AG04449 (cell line): ENCODE results near the gene CACNG7.
A peak's percentile ranks its signal among the peaks of the same experiment; 100 is the strongest.

Experiments used
- CTCF ChIA-PET: fragments of 350-600 bp; formaldehyde crosslinking; extraction: SDS; loops from one replicate; lab custom pipeline; 2021; ENCODE audit warnings: antibody characterized with exemption; lab: Yijun Ruan, JAX
- POLR2A ChIA-PET: fragments of 400-600, 350-600 bp; formaldehyde crosslinking; extraction: SDS; loops from one replicate; lab custom pipeline; 2020; ENCODE audit warnings: antibody characterized with exemption, inconsistent platforms; lab: Yijun Ruan, JAX
- DNase-seq: peaks from one replicate; pipeline ENCODE4 v3.0.0-alpha.2; 2010; ENCODE audit warnings: low read depth, low spot score
- H3K4me3 ChIP-seq: 2 replicates; pipeline ENCODE4 v1.5.1; 2011; ENCODE audit warnings: low read depth, mild to moderate bottlenecking, control low read depth, low read length
- TF ChIP-seq, protein P1 (sequence below): IDR thresholded peaks from one replicate; pipeline ENCODE4 v1.5.1; 2011; ENCODE audit warnings: mild to moderate bottlenecking, moderate library complexity, low read length, control low read depth, inconsistent platforms; ENCODE audit not compliant: insufficient read depth; ENCODE audit errors: missing control alignments

Gene CACNG7

GRCh38 chr19:53978975-53979801, 70.1 kb downstream of the CACNG7 start:
- TF ChIP-seq, protein P1, sequence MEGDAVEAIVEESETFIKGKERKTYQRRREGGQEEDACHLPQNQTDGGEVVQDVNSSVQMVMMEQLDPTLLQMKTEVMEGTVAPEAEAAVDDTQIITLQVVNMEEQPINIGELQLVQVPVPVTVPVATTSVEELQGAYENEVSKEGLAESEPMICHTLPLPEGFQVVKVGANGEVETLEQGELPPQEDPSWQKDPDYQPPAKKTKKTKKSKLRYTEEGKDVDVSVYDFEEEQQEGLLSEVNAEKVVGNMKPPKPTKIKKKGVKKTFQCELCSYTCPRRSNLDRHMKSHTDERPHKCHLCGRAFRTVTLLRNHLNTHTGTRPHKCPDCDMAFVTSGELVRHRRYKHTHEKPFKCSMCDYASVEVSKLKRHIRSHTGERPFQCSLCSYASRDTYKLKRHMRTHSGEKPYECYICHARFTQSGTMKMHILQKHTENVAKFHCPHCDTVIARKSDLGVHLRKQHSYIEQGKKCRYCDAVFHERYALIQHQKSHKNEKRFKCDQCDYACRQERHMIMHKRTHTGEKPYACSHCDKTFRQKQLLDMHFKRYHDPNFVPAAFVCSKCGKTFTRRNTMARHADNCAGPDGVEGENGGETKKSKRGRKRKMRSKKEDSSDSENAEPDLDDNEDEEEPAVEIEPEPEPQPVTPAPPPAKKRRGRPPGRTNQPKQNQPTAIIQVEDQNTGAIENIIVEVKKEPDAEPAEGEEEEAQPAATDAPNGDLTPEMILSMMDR, result no peak
- peak overlapping the region; percentile 46; the same call in 1 of the 2 replicates for H3K4me3 ChIP-seq
- DNase-seq, result no peak
- POLR2A ChIA-PET, result no interaction called here
- CTCF ChIA-PET, result no interaction called here

DNA sequence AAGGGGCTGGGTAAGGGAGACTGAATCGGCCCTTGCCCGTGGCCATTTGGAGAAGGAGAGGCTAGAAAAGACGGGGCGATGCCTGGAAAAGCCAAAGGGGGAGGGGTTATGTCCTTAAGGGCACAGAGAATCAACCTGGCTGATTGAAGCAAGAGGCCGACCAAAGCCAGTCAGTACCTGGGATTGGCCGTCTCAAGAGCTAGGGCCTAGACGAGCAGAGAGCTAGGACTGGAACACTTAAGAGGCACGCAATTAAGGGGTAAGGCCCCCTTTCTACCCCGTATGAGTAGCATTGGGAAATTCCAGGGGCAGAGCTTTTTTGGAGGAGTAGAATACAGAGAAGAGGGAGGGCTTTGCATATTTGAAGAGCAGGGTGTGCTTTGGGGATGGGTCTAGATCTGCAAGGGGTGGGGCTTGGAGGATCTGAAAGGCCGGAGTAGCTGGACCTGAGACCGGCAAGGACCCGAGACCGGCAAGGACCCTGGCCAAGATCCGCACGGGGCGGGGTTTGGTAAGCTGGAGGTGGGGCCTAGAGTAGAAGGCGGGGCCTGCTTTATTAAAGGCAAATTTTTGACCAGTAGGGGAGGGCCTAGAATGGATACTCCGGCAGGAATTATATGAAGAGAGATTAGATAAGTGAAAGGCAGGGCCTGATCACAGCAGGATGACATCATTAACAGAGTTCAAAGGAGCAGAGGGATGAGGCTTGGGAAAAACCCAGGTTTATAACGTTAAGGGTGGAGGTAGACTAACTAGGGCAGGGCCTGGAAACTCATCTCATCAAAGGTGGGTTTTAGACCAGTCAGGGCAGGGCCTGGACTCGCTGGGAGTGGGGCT, 71.7 kb downstream of the CACNG7 start:
- CTCF ChIA-PET, result interaction anchor here (0.9 to 1.1 kb wide), 2 partner anchors 44 to 49 kb away, joined by 3 to 4 read pairs; no protein-coding TSS in a partner anchor
- POLR2A ChIA-PET, result no interaction called here
- no peak for DNase-seq
- TF ChIP-seq, protein P1, result no peak
- H3K4me3 ChIP-seq, result peak overlapping the region; percentile 12; the same call in 1 of the 2 replicates

GRCh38 chr19:53981376-53981951, 72.4 kb downstream of the CACNG7 start:
- POLR2A ChIA-PET, result no interaction called here
- DNase-seq, result no peak

GRCh38 chr19:53982001-53982451, 72.9 kb downstream of the CACNG7 start:
- DNase-seq, result no peak
- peak overlapping the region; percentile 6; the same call in 1 of the 2 replicates for H3K4me3 ChIP-seq
- ChIA-PET CTCF (no interaction called here), POLR2A (no interaction called here)
- TF ChIP-seq, protein P1, result no peak

More at GRCh38 chr19:53981376-53981951, 72.4 kb downstream of the CACNG7 start:
- CTCF ChIA-PET, result no interaction called here
- TF ChIP-seq, protein P1, result no peak
- no peak overlapping the region for H3K4me3 ChIP-seq

GRCh38 chr19:53982611-53983010, 73.5 kb downstream of the CACNG7 start:
- no peak overlapping the region for H3K4me3 ChIP-seq
- TF ChIP-seq, protein P1, result no peak
- CTCF ChIA-PET, result no interaction called here
- POLR2A ChIA-PET, result no interaction called here
- no peak for DNase-seq
